ENCODE measurements around the gene FIGN.

FIGN gene

DNA sequence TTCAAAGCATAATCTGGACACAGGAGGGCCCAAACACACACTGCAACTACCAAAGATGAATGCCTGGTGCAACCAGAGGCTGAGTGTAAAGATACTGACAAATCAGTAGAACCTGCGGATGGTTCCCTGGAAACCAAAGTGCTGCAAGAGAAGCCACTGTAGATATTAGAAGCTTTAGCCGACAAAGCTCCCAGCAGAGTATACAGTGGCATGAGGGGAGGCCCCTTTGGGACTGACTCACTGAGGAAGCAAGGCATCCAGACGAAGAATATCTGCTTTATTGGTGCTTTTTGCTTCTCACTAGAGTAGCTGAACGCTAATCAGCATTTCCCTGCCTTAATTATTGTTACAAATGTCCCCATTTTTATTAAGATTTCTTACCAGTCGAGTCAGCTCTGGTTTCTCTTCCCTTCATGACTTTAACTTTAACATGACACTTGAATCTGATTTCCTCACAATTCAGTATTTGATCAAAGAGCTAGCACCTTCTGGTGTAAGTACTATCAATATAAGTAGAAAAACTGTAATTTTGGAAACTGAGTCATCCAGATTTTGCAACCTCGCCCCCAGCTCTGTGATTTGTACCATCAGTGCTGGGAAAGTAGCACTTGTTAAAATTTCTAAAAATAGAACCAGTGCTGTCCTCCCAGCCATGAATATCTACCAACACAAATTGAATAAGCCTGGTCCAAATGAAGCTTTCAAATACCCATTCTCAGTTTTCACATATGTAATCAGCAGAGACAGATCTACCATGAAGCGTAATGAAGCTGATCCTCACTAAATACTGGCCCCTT, 34.2 kb downstream of the FIGN start:
- DNase-seq: no peak

DNA sequence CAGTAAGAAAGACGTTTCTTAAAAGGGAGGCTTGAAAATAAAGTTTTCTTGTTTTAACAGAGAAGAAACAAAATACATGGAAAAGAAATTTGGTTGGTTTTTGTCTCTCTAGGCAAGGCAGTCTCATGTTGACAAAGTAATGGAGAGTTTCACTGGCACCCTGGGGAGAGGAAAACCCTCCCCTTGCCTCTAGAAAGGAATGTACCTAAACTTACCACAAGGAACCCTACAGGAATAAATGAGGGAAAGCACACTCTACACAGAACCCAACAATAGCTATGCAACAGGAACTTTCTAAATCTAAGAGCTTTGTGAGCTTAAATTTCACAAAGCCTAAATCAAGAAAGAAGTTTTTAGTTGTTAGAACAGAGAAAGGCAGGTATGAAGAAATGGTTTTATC, 37.0 kb downstream of the FIGN start:
- no peak for DNase-seq

DNA sequence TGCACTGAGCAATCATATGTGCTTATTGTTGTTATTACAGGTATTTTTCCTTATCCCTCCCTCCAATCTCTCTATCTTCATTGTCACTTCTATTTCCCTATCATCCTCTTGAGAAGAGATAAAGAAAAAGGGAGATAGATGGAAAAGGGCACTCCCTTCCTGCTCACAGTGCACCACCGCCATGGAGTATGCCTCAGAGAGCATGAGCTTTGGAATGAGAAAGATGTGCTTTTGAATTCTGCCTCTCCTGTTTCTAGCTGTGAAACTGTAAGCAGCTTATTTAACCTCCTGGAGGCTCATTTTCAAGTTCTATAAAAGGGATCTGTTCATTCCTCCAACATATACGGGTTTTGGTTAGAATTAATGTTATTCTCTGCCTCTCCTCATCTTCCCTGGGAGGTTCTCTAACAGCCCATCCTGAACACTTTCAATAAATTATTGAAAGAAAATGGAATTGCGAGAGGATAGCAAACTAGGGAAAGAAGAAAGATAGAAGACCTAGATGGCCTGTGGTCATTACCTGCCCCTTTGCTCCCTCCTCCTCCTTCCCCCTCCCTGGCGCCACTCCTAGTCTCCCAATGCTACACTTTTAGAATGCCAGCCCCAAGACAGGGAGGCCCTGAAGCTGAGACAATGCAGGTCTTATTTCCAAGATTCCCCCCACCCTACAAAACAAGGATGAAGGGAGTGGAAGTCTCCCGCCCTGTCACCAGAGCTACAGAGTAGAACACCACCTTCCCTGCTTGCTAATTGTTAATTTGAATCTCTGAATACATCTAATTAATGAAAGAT, 37.8 kb downstream of the FIGN start:
- DNase-seq: no peak

DNA sequence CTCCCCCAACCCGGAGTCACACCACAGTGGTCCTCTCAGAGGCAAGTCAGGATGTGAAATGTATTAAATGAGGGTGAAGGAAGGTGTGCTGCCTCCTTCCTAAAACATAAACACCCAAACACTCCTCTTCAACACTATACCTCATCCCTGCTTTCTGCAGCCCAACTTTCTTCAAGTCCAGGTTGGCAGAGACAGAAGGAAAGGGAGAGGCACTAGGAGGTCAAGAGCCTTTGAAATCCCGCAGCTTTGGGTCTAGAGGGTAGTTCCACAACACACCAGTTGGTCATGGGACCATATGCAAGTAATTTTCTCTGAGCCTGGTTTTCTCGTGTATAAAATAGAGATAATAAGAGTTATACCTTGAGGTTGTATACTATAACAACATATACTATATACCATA, 38.4 kb downstream of the FIGN start:
- no peak for DNase-seq

DNA sequence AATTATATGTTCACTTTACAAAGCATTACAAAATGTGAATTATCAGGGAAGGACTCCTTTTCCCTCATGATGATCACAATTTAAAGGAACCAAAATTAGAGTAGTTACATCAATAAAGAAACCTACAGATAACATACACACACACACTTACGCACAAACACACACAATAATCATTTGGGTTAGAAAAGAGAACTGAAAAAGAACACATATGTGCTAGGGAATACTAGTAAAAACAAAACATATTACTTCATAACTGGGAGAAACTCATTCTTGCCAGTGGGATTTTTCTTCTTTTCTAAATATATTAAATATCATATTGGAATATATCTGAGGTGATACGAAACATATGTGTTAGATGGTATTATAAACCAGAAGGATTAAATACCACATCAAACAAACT, 42.3 kb downstream of the FIGN start:
- DNase-seq: no peak

DNA sequence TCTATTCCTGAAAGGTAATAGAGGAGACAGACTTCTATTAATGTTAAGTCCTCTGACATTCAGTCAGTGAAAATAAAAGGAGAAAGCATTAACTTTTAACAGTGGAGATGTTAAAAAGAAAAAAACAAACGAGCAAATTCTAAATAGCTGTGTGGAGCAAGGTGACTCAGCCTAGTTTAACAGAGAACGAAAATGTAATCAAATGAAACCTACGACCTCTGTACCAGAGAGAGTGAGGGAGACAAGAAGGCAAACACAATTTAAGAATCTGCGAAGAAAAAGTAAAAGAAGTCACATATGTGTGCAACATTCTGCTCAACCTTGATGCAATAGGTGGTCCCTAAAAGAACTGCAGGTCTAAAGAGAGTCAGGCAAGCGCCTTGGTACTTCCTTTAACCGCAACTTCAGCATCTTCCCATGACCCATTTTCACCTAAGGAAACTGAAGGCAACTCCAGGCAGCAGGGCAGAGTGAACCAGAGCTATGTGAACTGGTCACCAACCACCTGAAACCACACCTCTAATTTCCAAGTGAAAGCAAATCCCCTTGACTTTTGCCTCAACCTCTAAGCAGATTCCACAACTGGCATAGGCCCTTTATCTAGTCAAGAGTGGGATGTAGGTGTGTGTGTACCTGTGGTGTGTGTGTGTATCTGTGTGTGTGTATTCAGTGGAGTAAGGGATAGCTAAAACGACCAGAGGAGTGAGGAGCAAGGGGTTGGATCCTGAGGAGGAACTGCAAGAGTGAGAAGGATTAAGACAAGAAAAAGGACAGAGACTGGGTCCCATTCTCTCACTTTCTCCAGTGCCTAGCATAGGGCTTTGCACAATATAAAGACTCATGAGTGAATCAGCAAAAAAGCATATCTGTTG, 43.0 kb downstream of the FIGN start:
- no peak for DNase-seq

DNA sequence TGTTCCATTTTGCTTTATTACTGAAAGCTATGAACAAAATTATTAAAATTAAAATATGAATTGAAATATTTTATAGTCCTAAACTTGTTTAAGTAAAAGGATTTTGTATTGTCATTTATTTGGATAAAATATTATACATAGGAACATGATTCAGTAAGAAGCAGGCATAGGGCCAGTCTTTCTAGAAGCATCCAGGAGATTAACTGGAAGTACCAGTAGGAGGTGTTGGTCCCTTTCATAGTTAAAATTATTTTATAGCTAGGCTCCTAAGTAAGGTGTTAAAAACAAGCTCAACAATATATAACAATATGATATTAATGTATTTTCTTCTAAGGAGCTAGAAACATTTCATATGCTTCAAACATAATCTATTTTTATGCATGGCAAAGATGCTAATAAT, 43.7 kb downstream of the FIGN start:
- DNase-seq: no peak

DNA sequence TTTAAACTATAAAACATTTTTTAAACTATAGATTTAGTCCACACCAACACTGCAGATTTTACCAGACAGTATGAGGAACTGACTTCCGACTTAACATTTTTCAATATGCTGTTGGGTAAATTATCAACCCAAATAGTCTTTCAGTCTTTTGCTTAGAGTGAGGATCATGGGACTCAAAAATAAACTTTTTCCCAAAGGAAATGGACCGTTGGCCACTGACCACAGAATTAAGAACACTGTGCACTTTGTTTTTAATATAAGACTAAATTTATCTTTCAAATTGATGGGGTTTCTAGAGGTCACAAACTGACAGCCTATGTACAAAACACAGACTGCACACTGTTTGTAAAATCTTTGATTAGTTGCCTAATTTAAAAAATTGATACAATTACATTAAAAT, 44.9 kb downstream of the FIGN start:
- no peak for DNase-seq

DNA sequence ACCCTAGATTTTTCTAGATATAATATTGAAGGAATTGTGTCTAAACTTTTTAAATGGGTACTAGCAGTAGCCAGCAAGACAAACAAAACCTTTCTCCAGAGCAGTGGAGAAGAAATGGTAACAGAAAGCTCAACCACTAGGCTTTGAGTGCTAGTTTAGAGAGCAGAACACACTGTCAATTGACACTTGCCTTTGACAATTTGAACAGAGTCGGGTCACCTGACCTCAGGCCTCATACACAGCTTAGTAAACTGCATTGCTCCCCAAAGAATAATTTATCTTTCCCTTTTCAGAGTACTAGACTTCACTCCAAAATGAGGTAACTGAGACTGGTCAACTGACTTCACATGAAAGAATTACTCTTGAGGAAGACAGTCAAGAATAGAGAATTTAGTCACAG, 48.6 kb downstream of the FIGN start:
- DNase-seq: no peak

DNA sequence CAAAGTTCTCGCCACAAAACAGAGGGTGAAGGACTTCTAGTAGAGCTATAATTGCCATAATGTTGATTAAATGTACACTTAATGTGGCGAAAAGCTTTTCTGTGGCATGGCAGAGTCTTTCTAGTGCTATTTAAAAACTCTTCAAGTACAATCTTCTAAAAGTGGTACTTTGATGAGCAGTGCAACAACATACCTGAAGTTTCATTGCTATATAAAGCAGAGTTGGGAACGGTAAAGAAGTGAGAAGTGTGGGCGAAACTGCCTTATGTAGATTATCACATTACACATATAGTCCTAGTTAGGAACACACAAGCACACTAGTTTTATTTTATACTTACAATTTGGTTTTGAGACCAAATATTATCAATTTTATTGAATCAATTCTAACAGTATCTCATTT, 49.5 kb downstream of the FIGN start:
- DNase-seq: no peak

DNA sequence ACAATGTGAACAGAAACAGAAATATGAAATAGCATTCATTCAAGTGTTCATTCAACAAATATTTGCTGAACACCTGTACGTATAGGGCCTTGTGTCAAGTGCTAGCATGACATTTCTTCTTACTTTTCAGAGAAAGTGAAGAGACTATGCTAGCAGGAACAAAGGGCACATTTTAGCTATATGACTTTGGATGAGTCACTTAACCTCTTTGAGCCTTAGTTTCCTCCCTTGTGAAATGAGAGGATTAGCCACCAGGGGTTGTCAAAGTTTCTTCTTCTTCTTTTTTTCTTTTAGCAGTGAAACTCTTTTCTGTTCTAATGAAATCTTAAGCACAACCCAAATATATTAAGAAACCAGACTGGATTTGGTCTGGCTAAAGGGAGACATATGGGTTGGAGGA, 53.1 kb downstream of the FIGN start:
- no peak for DNase-seq

DNA sequence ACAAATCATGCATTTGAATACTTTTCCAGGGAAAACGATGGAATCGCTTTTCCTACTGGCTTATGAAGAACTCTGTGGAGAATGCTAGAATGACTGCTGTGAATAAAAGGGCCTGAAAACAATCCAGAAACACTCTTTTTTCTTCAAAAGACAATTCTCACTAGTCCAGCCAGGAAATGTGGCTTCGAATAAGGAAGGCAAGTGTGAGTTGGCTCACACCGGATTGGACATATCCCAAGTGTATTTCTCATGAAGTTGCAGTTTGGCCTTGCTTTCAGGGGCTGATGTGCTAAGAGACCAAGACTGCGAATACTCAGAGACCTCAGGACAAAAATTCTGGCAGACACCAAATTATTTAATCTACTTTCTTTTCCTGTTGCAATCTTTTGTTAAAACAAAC, 54.1 kb downstream of the FIGN start:
- DNase-seq: no peak

DNA sequence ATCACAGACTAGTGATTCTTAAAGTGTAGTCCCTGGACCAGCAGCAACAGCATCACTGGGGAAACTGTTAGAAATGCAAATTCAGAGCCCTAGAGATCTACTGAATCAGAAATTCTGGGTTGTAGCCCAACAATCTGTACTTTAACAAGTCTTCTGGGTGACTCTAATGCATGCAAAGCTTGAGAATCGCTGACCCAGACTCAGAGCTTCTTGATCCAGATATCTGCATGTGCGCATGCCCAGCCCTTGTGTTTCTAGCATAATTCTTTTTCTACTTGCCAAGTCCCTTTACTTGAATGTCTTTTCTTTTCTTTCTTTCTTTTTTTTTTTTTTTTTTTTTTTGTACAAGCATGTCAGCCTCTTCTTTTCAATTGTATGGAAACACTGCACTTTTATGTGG, 60.4 kb downstream of the FIGN start:
- DNase-seq: no peak

DNA sequence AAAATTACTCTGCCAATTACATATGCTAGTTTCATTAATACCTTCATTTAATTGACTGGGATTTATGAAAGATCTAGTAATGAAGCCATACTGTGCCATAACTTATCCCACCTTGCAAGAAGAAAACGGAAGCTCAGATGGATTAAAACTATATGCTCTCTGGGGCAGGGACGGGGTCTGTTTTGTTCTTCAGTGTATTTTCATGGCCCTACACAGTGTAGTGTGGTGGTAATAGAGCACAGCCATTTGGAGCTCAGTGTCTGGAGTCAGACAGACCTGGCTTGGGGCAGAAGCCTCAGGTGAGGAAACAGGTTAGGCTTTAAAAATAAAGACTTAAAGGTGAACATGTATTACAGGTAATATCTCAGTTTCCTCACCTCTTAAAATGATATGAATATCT, 62.3 kb downstream of the FIGN start:
- DNase-seq: no peak

DNA sequence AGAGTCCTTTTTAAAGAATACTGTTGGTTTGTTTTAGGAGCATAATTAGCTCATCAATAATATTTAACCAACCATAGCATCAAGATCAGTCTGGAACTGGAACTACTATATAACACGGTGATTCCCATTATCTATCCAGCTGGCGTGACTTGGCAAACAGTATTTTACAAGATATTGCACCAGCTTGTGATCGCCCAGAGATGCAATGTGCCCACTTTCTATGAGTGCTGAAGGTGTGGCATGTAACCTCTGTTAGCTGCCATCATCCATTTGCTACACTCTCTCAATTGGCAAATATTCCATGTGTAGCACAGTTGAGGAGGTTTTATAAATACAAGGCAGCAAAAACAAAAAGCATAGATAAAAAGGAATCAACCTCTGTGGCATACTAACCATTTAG, 64.9 kb downstream of the FIGN start:
- DNase-seq: peak; percentile 88

DNA sequence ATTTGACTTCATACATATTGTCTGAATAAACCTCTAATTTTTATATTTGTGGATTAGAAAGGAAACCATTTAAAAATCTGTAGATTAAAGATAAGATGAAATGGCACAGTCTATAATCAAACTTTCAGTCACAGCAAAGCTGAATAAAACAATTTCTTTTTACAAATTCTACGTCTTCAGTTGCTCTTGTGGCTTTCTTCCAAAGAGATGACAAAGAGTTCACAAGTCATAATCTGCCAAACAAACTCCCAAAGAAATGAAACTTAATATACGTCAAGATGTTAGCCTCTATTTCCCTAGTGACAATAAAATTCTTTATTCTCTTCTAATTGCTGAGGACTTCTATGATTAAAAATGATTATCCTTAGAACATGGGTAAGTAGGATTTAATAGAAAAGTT, 66.3 kb downstream of the FIGN start:
- no peak for DNase-seq

DNA sequence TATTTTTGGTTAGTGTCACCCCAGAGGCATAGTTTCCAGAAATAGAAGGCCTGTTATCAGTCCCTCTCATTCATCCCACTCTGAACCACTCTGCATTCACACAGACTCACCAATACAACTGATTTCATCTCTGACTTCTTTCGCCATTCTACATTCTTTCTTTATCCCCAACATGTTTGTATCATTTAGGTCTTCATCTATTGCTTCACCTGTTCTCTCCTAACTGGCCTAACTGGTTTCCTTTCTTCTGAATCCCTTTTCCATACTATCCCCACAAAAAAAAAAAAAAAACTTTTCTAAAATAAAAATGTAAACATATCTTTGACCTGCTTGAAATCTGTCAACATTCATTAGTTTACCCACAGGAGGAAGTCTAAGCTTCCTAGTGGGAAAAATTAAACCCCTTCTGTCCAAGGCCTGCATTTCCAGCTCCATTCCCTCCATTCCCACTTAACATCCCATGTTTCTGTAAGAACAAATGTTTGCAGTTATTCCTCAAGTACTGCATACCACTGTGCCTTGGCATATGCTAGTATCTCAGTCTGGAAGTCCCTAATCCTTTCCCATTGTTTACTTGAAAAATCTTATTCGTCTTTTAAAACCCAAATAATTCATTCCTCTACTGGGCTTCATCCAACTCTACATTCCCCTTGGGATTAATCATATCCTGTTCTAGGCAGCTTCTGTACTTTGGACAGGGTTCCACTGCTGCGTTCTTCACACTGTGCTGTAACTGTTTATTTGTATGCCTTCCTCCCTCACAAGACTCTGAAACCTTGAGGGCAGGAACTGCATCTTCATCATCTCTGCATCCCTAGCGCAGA, 68.5 kb downstream of the FIGN start:
- DNase-seq: no peak

DNA sequence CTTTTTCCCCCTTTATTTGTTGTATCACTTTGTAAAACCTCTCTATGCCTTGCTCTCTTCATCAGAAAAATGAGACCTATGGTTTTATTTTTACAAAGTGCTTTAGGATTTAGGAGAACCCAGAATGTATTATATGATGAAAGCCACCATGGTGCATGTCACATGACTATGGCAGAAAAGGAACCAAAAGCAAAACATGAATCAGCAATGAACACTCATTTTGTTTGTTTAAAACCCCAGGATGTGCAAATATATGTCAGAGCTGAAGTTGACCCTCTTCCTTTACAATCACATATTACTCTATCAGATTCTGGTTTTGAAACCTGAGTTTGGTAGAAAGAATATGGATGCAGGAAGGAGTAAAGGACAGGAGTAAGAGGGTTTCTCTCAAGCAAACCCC, 70.0 kb downstream of the FIGN start:
- no peak for DNase-seq

DNA sequence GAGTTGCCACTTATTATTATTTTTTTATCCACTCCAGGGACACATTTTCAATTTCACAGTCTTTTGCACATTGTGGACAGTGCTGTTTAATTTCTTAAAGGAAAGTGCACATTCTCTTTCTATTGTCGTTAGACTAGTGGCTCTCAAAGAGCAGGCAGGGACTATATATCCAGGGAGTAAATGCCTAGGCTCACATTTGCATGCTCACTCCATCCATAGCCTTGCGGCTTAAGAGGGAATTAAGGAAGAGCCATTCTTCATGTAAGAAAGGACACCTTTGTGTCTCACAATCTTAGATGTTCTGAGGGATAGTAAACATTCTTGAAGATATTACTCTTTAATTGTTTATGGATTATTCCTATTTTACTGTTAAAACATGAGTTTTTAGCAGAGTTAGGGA, 70.8 kb downstream of the FIGN start:
- no peak for DNase-seq

DNA sequence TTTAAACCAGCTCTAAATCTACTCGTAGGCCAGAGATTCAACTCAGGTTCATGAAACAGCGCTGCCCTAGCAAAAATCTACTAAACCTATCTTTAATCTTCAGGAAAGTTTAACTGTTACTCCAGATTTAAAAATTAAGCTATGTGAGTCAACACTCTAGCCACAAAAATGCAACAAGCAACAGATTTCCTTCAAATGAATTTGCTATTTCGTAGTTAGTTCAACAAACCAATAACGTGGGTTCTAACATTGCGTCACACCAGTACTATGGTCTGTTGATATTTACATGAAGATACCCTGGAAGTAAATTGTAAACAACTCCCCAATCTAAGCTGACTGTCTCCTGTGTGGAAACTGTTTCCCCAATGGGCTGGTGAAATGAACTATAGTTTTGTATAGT, 71.2 kb downstream of the FIGN start:
- DNase-seq: no peak

DNA sequence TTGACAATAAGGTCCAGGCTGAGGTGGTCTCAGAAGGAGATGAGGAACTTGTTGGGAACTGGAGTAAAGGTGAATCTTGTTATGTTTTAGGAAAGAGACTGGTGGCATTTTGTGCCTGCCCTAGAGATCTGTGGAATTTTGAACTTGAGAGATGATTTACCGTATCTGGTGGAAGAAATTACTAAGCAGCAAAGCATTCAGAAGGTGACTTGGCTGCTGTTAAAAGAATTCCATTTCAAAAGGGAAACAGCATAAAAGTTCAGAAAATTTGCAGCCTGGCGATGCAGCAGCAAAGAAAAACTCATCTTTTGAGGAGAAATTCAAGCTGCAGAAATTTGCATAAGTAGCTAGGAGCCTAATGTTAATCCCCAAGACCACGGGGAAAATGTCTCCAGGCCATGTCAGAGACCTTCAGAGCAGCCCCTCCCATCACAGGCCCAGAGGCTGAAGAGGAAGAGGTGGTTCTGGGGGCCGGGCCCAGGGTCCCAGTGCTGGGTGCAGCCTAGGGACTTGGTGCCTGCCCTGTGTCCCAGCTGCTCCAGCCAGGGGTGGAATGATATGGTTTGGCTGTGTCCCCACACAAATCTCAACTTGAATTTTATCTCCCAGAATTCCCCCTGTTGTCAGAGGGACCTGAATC, 73.5 kb downstream of the FIGN start:
- DNase-seq: no peak

DNA sequence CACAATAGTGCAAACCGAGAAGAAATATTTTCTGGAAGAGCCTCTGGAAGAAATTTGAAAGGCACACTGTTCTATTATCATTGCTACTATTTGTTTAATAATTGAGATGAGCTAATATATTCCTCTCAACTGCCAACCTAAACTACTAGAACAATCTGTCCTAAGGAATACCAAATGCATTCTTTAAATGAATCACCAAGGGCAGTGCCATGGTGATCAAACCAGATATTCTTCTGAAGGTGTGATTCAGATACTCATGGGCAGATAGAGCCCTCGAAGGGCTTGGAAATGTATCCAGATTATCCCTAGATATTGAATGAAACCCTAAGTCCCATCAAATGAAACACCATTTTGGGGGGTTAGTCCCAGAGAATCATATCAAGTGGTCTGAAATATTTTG, 76.6 kb downstream of the FIGN start:
- no peak for DNase-seq

All from NCI-H345 (cell line).